Prostate gland (tissue), 2 donors: ENCODE data around the gene LIME1. TPM values are rescaled to one million over a fixed set of nuclear protein-coding genes. Genes with fewer than 3 reads are reported as not detected.

Source experiments
- DNase-seq: peaks from one replicate; pipeline ENCODE4 v3.0.0-alpha.2; 2019; ENCODE audit warnings: low spot score
- H3K27ac ChIP-seq, 2 donors: fragments of 200-600 bp; sonication (generic); 2 replicates each; pipeline ENCODE4 v1.5.1; 2017 to 2019
- H3K27me3 ChIP-seq: fragments of 200-600 bp; sonication (generic); replicated peaks from 2 replicates; pipeline ENCODE4 v1.5.1; 2019; ENCODE audit not compliant: insufficient read depth
- H3K36me3 ChIP-seq, 2 donors: fragments of 200-600 bp; sonication (generic); 1 replicate in 1 of 2; 2 replicates in 1 of 2; pipeline versions ENCODE4 v1.5.1 to v1.8.1; 2017 to 2019
- H3K4me1 ChIP-seq: fragments of 200-600 bp; sonication (generic); replicated peaks from 2 replicates; pipeline ENCODE4 v1.5.1; 2019
- H3K4me3 ChIP-seq, 2 donors: fragments of 200-600 bp; sonication (generic); 2 replicates each; pipeline ENCODE4 v1.5.1; 2017 to 2019
- H3K9me3 ChIP-seq: fragments of 200-600 bp; sonication (generic); 2 replicates; pipeline ENCODE4 v1.5.1; 2017
- CTCF ChIP-seq, 4 experiments: fragments of 200-600 bp in 2 of 4; fragments of 450-650 bp in 2 of 4; sonication (generic) in 2 of 4; IDR thresholded peaks; 1 replicate in 3 of 4; 2 replicates in 1 of 4; pipeline ENCODE4 v1.5.1; 2016 to 2019; ENCODE audit warnings: antibody characterized with exemption in 4 of 4, mild to moderate bottlenecking in 2 of 4, moderate library complexity in 2 of 4
- POLR2A ChIP-seq: fragments of 450-650 bp; IDR thresholded peaks from one replicate; pipeline ENCODE4 v1.6.1; 2016; ENCODE audit warnings: antibody characterized with exemption, mild to moderate bottlenecking
- POLR2AphosphoS5 ChIP-seq: sonication (generic); formaldehyde crosslinking; IDR thresholded peaks from one replicate; pipeline ENCODE4 v1.6.1; 2017; ENCODE audit warnings: antibody characterized with exemption
- WGBS: methylation state at CpG from one replicate; pipeline ENCODE4 v1.1.5; 2018; 5-methylcytosine and 5-hydroxymethylcytosine counted together
- intact Hi-C: fragments of 100-400 bp; cut with DNase I; formaldehyde crosslinking; loops from one replicate; pipeline ENCODE4 v1.14.2; 2022
- total RNA-seq, 2 donors: library from RNA; depleted of rRNA; stranded (reverse); fragments of >200 nt; gene quantifications; one replicate each; pipeline ENCODE4 v1.1.0, GENCODE V29; 2016

LIME1 gene
- total RNA-seq, 2 donors from 2014 or later, result 35.0 to 44.4 TPM

- WGBS, result 74% methylated on average over 28 of the region's 30 CpGs
- no peak for DNase-seq
- no peaks in the 10 kb centered on the region for H3K9me3 ChIP-seq
- no peaks in the 10 kb centered on the region for H3K27me3 ChIP-seq
- no peaks in the 10 kb centered on the region for H3K36me3 ChIP-seq
- peak overlapping the region in 1 of 2 donors; percentile 75 for H3K4me3 ChIP-seq
- intact Hi-C loops, result loop anchor here (2.0 to 10.0 kb wide), 2 partner anchors 115 to 223 kb away; partner anchors contain the start of genes GMEB2 and ZNF512B
- peak overlapping the region; percentile 96 for H3K27ac ChIP-seq
- TF ChIP-seq POLR2A, result no peak
- TF ChIP-seq CTCF (IDR thresholded peaks at IDR 0.05), result no peak
- no peak for TF ChIP-seq POLR2AphosphoS5
- peaks cover 35% of the 10 kb centered on the region for H3K4me1 ChIP-seq
Measured at GRCh38 chr20:63741676-63742380, 5.4 kb downstream of the LIME1 start.

- no peaks in the 10 kb centered on the region for H3K9me3 ChIP-seq
- peak overlapping the region; percentile 96 for H3K27ac ChIP-seq
- intact Hi-C loops, result loop anchor here (10.0 kb wide), 1 partner anchor 222 kb away; the partner anchor contains the start of gene ZNF512B
- no peaks in the 10 kb centered on the region for H3K27me3 ChIP-seq
- no peaks in the 10 kb centered on the region for H3K36me3 ChIP-seq
- no peak for TF ChIP-seq POLR2AphosphoS5
- peak overlapping the region in 1 of 2 donors; percentile 3 for H3K4me3 ChIP-seq
- no peak for DNase-seq
- 79% methylated on average over 36 of the region's 37 CpGs for WGBS
- peaks cover 35% of the 10 kb centered on the region for H3K4me1 ChIP-seq
Measured at GRCh38 chr20:63742381-63743024, 6.0 kb downstream of the LIME1 start.

GRCh38 chr20:63743210-63743970 lies 6.9 kb downstream of the LIME1 start:
- Histone ChIP-seq H3K27me3 (no peaks in the 10 kb centered on the region), H3K4me3 (no peak overlapping the region), H3K9me3 (no peaks in the 10 kb centered on the region), H3K27ac (peak overlapping the region; percentile 96), H3K4me1 (peaks cover 31% of the 10 kb centered on the region), H3K36me3 (no peaks in the 10 kb centered on the region)
- intact Hi-C loops, result loop anchor here (10.0 kb wide), 1 partner anchor 221 kb away; the partner anchor contains the start of gene ZNF512B
- DNase-seq, result no peak
- no peak for TF ChIP-seq CTCF (IDR thresholded peaks at IDR 0.05)
- no peak for TF ChIP-seq POLR2A
- no peak for TF ChIP-seq POLR2AphosphoS5
- WGBS, result 76% methylated on average over 31 of the region's 31 CpGs

- Histone ChIP-seq H3K36me3 (no peaks in the 10 kb centered on the region), H3K4me1 (peaks cover 24% of the 10 kb centered on the region), H3K27me3 (no peaks in the 10 kb centered on the region), H3K27ac (no peak overlapping the region), H3K9me3 (no peaks in the 10 kb centered on the region), H3K4me3 (no peak overlapping the region)
- TF ChIP-seq POLR2AphosphoS5 (no peak), POLR2A (no peak), CTCF (IDR thresholded peaks at IDR 0.05) (no peak)
- DNase-seq, result no peak
- 67% methylated on average over 4 of the region's 4 CpGs for WGBS
- intact Hi-C loops, result loop anchor here (10.0 kb wide), 1 partner anchor 221 kb away; the partner anchor contains the start of gene ZNF512B
Measured at GRCh38 chr20:63744158-63744557, 7.7 kb downstream of the LIME1 start.
